ENCODE measurements around the gene OTULIN.

The OTULIN gene

GRCh38 chr5:14699159-14699558 is 34.6 kb downstream of the OTULIN start:
- DNase-seq: no peak

DNA sequence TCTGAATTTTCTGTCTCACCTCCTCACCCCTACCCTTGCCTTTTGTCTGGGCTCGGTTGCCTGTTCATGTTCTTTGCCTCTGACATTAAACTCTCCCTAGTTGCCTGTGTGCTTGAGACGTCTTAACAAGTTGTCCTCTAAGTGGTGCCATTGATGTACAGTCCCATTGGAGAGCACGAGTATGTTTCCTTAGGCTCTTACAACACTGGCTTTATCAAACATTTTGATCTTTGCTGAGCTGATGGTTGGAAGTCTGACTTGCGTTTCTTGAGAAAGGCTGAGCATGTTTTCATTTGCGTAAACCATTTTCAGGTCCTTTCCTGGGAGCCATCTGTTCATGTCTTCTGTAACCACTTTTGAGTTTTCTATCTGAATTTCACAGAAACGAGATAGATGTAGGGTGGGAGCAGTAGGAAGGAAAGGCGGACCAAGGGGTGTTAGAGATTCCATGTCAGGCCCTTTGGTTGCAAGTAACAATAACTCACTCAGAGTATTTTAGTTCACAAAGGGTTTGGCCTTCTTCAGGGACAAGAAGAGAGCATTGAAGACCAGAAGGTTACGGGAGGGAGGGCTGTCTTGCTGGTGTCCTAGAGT is 35.4 kb downstream of the OTULIN start:
- no peak for DNase-seq

DNA sequence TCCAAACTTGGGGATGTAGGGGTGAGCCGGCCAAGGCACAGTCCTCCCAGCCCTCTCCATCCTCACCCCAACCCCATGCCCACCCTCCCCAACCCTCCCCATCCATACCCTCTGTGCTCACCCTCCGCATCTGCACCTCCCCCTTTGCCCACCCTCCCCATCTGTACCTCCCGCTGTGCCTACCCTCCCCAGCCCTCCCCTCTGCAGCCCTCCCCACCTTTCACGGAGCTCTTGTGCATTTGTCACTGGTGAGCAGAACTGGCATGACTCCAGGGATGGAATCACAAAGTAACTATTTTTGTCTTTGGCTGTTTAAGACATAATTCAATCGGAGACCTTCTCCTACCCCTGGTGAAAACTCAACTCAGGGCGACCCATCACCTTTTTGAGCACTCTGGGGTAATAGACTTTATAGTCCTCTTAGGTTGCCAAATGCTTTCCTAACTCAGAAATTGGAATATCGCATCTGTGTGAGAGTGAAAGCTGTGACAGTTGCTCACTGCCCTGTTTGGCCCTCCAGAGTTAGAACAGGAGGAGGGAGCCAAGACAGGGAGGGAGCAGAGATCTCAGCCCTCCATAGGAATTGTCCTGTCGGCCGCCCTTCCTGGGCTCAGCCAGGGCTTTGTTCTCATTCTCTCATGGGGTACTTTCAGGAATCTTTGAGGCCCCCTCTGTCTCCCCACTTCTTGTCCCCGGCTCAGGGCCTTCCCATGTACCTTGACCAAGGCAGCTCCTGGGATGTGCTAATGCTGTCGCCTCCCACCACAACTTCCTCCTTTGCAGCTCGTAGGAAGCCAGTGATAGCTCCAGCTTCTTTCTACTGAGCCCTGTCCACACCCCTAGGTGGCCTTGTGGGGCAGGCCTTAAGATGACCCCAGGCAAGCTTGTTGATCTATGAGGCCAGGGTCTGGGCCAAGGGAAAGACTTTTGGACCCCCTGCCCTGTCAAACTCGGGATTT is 36.2 kb downstream of the OTULIN start:
- no peak for DNase-seq

DNA sequence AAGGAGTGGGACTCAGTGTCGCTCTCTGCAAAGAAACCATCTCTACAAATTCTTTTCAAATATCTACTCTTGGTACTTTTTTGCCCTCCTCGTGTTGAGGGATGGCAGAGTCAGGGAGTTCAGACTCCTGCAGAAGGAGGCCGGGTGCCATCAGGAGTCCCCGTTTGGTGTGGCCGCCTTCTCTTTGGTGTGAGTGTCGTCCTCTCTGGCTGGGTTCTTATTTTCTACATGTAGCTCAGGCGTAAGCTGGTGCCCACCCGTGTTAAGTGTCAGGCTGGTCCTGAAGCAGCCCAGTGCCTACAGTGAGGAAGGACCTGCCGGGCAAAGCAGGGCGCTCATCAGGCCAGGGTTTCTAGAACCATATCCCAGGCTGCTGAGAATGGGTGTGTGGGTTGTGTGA is 37.0 kb downstream of the OTULIN start:
- no peak for DNase-seq

GRCh38 chr5:14702238-14702839 is 37.8 kb downstream of the OTULIN start:
- DNase-seq: no peak

- DNase-seq: no peak
These were observed 41.0 kb downstream of the OTULIN start for GRCh38 chr5:14705556-14705955.

DNA sequence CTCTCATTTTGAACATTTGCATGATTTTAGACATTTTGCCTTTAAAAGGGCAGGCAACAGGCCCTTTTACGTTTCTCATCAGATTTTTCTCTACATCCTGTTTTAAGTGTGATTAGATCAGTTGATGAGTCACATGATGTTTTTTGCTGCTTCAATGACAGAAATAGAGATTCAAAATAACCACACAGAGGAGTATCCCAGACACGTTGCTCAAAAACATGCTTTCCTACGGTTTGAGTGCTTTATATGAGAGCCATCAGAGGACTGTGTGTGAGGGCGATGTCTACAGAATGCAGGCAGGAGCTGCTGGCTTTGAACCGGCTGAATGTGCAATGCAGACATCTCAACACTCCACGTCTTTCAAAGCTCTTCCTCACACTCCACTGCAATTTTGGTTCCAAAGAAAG is 42.1 kb downstream of the OTULIN start:
- no peak for DNase-seq

DNA sequence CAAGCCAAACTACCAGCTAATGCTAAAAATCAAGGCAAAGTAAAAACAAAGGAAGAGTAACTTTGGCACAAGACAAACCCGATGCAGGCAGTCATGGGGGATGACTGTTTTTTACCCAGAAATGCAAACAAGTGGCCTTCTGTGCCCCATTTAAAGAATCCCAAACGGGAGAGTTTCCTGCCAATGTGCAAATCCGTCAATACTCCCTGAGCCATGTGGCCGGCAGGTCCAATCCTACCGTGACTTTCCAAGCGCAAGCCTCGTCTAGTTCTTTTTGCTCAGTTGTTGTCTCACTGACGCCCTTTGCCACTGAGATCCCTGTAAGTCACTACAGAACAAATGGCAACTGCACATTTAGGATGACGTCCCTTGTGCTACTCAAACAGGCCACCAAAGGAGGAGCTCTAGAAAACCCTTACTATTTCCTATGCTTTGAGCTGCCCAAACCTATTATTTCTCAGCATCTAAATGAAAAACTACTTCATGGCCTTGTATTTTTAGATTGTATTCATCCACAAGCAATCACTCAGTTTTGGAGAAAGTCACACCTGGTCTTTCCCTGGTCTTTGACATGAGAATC is 43.4 kb downstream of the OTULIN start:
- no peak for DNase-seq

GRCh38 chr5:14708551-14708950 is 44.0 kb downstream of the OTULIN start:
- DNase-seq: no peak

DNA sequence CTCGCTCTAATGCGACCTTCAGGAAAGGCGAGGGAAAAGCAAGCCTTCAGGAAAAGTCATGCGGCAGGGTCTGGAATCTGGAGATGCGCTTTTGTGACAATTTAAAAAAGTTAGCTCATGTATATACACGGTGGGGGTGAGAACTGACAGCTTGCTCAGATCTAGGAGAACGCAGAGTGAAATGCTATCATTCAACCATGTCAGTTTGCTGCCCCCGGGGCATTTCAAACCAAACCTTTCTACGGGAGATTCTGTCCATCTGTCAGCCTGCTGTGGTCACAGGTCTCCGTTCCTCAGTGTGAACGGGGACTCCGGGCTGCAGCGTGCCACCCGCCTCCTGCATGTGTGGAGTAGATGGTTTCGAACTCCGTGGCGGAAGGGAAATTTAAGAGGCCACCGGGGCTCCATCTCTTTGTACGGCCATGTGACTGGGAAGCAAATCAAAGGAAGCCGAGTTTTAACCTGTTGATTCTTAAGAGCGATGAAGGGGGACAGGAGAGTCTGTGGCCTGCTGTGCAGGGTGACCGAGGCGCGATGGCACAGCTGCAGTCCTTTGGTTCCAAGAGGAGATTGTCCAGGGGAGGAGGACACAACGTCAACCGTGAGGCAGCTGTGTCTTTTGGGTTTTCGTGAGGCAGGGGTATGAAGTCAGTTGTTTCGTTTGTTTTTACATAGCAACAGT is 45.9 kb downstream of the OTULIN start:
- no peak for DNase-seq

- no peak for DNase-seq
These were observed 47.6 kb downstream of the OTULIN start for GRCh38 chr5:14712131-14712530.

GRCh38 chr5:14712666-14713065 is 48.1 kb downstream of the OTULIN start:
- DNase-seq: no peak

DNA sequence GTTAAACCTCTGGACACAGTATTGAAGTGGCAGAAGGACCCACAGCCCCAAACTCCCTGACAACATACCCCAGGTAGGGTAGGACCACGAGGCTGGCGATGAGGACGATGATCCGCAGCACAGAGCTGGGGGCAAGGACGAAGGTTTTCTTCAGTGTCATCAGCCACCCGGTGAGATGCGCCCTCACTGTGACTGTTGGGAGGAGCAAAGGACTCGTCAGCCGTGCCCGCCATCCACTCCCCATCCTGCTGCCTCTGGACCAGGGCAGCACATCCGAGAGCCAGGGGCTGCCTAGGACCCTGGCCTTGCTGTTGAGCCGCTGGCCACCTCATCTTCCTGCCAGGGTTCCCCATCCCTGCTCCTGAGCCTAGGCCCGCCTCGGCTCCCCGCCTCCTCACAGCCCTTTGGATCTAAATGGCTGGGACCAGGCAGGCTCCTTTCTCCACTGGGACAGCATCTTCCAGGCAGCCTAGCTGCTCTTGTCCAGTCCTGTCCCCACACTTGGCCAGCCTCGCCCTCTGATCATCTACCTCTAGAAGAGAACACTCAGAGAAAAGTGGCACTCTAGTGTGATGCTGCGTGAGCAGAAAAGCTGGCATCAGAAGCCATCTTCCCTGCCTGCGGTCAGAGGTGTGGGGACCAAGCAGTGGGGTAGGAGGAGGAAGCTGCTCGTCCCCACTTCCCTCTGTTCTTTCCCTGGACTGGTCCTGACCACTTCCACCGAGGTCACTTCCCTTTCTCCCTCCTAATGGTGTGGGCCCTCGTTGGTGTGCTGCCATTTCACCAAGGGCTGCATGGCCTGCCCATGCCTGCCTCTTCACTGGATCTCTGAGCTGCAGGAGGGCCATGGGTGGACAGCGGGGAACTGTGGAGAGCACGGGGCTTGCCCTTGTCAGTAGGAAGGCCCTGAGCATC is 49.2 kb downstream of the OTULIN start:
- no peak for DNase-seq

- DNase-seq: peak; percentile 34
These were observed 50.2 kb downstream of the OTULIN start for GRCh38 chr5:14714706-14715105.

DNA sequence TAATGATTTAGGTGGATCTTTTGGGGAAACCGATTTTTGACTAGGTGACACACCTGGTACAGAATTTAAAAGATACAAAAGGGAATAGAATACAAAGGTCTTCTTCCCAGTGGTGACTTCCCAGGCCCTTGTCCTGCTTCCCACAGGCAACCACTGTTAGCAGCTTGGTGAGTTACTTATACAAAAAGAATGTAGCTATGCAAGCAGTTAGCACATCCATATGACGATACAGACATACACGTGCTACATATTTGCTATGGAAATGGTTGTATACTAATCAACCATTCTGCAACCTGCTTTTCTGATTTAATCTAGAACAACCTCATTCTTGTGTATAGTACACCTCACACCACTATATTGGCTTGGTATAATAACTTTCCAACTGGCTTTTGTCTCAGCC is 51.0 kb downstream of the OTULIN start:
- no peak for DNase-seq

- no peak for DNase-seq
These were observed 52.5 kb downstream of the OTULIN start for GRCh38 chr5:14716755-14717752.

- DNase-seq: no peak
These were observed 54.3 kb downstream of the OTULIN start for GRCh38 chr5:14718778-14719177.

DNA sequence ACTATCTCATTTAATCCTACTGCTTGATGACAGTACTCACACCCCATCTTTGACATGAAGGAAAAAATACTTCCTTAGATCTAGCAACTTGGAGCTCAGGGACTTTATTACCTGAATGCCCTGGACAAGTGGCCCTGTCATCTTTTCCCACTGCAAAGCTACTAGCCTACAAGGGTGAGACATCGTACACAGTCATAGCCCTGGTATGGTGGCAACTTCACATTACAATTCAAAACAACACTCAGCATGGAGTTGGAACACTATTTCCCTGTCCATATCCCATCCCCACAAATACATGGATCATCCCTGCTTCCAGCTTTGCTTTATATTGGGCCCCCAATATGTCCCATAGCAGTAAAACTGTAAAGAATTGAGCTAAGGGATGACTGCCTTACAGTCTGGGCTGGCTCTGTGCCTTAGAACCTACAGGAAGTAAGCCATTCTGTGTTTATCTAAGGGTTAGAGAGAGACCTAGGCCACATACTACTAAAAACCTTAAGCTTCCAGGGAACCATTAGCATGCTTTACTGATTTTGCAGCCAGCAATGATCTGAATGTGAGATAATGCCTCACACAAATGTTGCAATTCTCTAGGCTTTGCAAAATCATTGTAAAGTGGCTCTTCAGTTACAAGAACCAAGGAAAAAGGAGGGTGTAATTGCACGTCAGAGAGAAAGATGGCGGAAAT is 55.9 kb downstream of the OTULIN start:
- DNase-seq: no peak

GRCh38 chr5:14721990-14722656 is 57.6 kb downstream of the OTULIN start:
- DNase-seq: no peak
